HepG2 (cell line): Measurements from ENCODE around the gene AGTRAP.

Experiments
- JUN ChIP-seq: sonication (generic); formaldehyde crosslinking; IDR thresholded peaks from 2 replicates; pipeline ENCODE4 v1.4.0; 2020; ENCODE audit warnings: mild to moderate bottlenecking, missing genetic modification reagents
- KDM5A ChIP-seq: fragments of 200-600 bp; sonication (generic); IDR thresholded peaks from 2 replicates; pipeline ENCODE4 v1.7.0; 2018; ENCODE audit warnings: antibody characterized with exemption, mild to moderate bottlenecking, low read length, borderline replicate concordance
- MEF2D ChIP-seq: sonication (generic); formaldehyde crosslinking; IDR thresholded peaks from 2 replicates; pipeline ENCODE4 v1.5.1; 2020; ENCODE audit warnings: mild to moderate bottlenecking, missing genetic modification reagents
- MLX ChIP-seq: IDR thresholded peaks from 2 replicates; pipeline ENCODE4 v1.6.1; 2016
- SP2 ChIP-seq: sonication (generic); formaldehyde crosslinking; IDR thresholded peaks from 2 replicates; pipeline ENCODE4 v1.5.1; 2020; ENCODE audit warnings: mild to moderate bottlenecking, missing genetic modification reagents
- ZBTB26 ChIP-seq: IDR thresholded peaks from 2 replicates; pipeline ENCODE4 v1.6.1; 2016; ENCODE audit warnings: missing compliant biosample characterization, missing genetic modification reagents, borderline replicate concordance
- ZNF704 ChIP-seq: sonication (generic); formaldehyde crosslinking; IDR thresholded peaks from 2 replicates; pipeline ENCODE4 v1.8.1; 2023; ENCODE audit warnings: mild to moderate bottlenecking, inconsistent platforms, moderate library complexity, missing genetic modification reagents, borderline replicate concordance

GRCh38 chr1:11757047-11757446 lies 21.1 kb downstream of the AGTRAP start:
- no peak for TF ChIP-seq MEF2D (CRISPR knock-in tag)
- TF ChIP-seq ZBTB26 (CRISPR knock-in tag) = no peak
- TF ChIP-seq SP2 = no peak
- TF ChIP-seq MLX (CRISPR knock-in tag) = no peak
- no peak for TF ChIP-seq KDM5A
- no peak for TF ChIP-seq ZNF704 (CRISPR knock-in tag)
- no peak for TF ChIP-seq JUN (CRISPR knock-in tag)
